Fibroblast of the conjunctiva (primary cell): ENCODE results near the gene GBP4.

Experiments used
- DNase-seq: peaks from one replicate; pipeline ENCODE4 v3.0.0-alpha.2; 2010; ENCODE audit warnings: low read depth

GBP4 gene

GRCh38 chr1:89171067-89171438 is 27.7 kb downstream of the GBP4 start:
- DNase-seq, result no peak

GRCh38 chr1:89170170-89171066 is 28.3 kb downstream of the GBP4 start:
- no peak for DNase-seq

GRCh38 chr1:89169166-89169565 is 29.6 kb downstream of the GBP4 start:
- DNase-seq, result no peak

- no peak for DNase-seq
These were observed 31.0 kb downstream of the GBP4 start for GRCh38 chr1:89167590-89168230.

- no peak for DNase-seq
These were observed 32.0 kb downstream of the GBP4 start for GRCh38 chr1:89166705-89167104.

- no peak for DNase-seq
These were observed 32.9 kb downstream of the GBP4 start for GRCh38 chr1:89165811-89166210.

- no peak for DNase-seq
These were observed 47.7 kb downstream of the GBP4 start for GRCh38 chr1:89151047-89151446.

- DNase-seq, result no peak
These were observed 48.8 kb downstream of the GBP4 start for GRCh38 chr1:89149976-89150375.

GRCh38 chr1:89149229-89149628 is 49.5 kb downstream of the GBP4 start:
- DNase-seq, result no peak

- DNase-seq, result no peak
These were observed 50.8 kb downstream of the GBP4 start for GRCh38 chr1:89147678-89148658.

GRCh38 chr1:89146721-89147120 is 52.0 kb downstream of the GBP4 start:
- no peak for DNase-seq

GRCh38 chr1:89143484-89143883 is 55.3 kb downstream of the GBP4 start:
- no peak for DNase-seq

- DNase-seq, result no peak
These were observed 56.6 kb downstream of the GBP4 start for GRCh38 chr1:89142160-89142559.

- no peak for DNase-seq
These were observed 65.0 kb downstream of the GBP4 start for GRCh38 chr1:89133747-89134146.
